Mesendoderm (in vitro differentiated cells): Measurements from ENCODE around the gene TAPBP.
"Not testable (repeated sequence)": the region's sequence is repeated elsewhere in the genome, so short reads cannot be mapped to it uniquely, and the experiment has no call there.

Experiments
- DNase-seq: peaks from one replicate; pipeline ENCODE4 v3.0.0; 2013
- H2AK5ac ChIP-seq: 2 replicates; pipeline ENCODE4 v1.6.1; 2013; ENCODE audit warnings: low read length, inconsistent platforms
- H2BK120ac ChIP-seq: 2 replicates; pipeline ENCODE4 v1.6.1; 2013; ENCODE audit warnings: low read depth, mild to moderate bottlenecking, low read length, moderate library complexity, mixed read lengths
- H2BK15ac ChIP-seq: replicated peaks from 2 replicates; pipeline ENCODE4 v1.6.1; 2013; ENCODE audit warnings: low read depth, mild to moderate bottlenecking, moderate library complexity
- H2BK5ac ChIP-seq: 2 replicates; pipeline ENCODE4 v1.6.1; 2013; ENCODE audit warnings: low read length, inconsistent platforms
- H3K18ac ChIP-seq: 2 replicates; pipeline ENCODE4 v1.6.1; 2013; ENCODE audit warnings: mild to moderate bottlenecking, low read length, mixed read lengths
- H3K23ac ChIP-seq: one replicate; pipeline ENCODE4 v1.6.1; 2013; ENCODE audit warnings: low read length
- H3K27ac ChIP-seq: 2 replicates; pipeline ENCODE4 v1.5.1; 2013; ENCODE audit warnings: low read depth, mild to moderate bottlenecking, inconsistent platforms, low read length, moderate library complexity
- H3K27me3 ChIP-seq: 2 replicates; pipeline ENCODE4 v1.6.1; 2013; ENCODE audit warnings: low read length, control low read depth, mild to moderate bottlenecking, inconsistent platforms; ENCODE audit not compliant: insufficient read depth, poor library complexity
- H3K36me3 ChIP-seq: 2 replicates; pipeline ENCODE4 v1.6.1; 2013; ENCODE audit warnings: low read length, inconsistent platforms; ENCODE audit not compliant: control insufficient read depth, insufficient read depth
- H3K4ac ChIP-seq: one replicate; pipeline ENCODE4 v1.6.1; 2013; ENCODE audit warnings: low read depth, mild to moderate bottlenecking, low read length, moderate library complexity
- H3K4me1 ChIP-seq: 2 replicates; pipeline ENCODE4 v1.6.1; 2013; ENCODE audit warnings: low read depth, low read length, inconsistent platforms; ENCODE audit not compliant: control insufficient read depth
- H3K4me2 ChIP-seq: 2 replicates; pipeline ENCODE4 v1.6.1; 2013; ENCODE audit warnings: low read length
- H3K4me3 ChIP-seq: 2 replicates; pipeline ENCODE4 v1.5.1; 2013; ENCODE audit warnings: mild to moderate bottlenecking, low read length
- H3K56ac ChIP-seq: one replicate; pipeline ENCODE4 v1.6.1; 2013; ENCODE audit warnings: low read length
- H3K79me1 ChIP-seq: 2 replicates; pipeline ENCODE4 v1.6.1; 2013; ENCODE audit warnings: low read length, inconsistent platforms
- H3K79me2 ChIP-seq: 2 replicates; pipeline ENCODE4 v1.6.1; 2013; ENCODE audit warnings: mild to moderate bottlenecking, low read length; ENCODE audit not compliant: control insufficient read depth, insufficient read depth
- H3K9ac ChIP-seq: 2 replicates; pipeline ENCODE4 v1.6.1; 2013; ENCODE audit warnings: low read length, inconsistent platforms
- H4K5ac ChIP-seq: one replicate; pipeline ENCODE4 v1.6.1; 2013; ENCODE audit warnings: low read length
- H4K8ac ChIP-seq: one replicate; pipeline ENCODE4 v1.6.1; 2013; ENCODE audit warnings: low read depth, mild to moderate bottlenecking, control low read depth, low read length, moderate library complexity
- WGBS: extraction: QIAGEN DNeasy Blood & Tissue Kit; methylation state at CpG from one replicate; pipeline ENCODE4 v1.1.7; 2013; ENCODE audit warnings: low lambda C conversion rate, missing lambda C conversion rate; ENCODE audit not compliant: insufficient coverage; ENCODE audit errors: extremely low coverage; 5-methylcytosine and 5-hydroxymethylcytosine counted together

TAPBP gene

DNA sequence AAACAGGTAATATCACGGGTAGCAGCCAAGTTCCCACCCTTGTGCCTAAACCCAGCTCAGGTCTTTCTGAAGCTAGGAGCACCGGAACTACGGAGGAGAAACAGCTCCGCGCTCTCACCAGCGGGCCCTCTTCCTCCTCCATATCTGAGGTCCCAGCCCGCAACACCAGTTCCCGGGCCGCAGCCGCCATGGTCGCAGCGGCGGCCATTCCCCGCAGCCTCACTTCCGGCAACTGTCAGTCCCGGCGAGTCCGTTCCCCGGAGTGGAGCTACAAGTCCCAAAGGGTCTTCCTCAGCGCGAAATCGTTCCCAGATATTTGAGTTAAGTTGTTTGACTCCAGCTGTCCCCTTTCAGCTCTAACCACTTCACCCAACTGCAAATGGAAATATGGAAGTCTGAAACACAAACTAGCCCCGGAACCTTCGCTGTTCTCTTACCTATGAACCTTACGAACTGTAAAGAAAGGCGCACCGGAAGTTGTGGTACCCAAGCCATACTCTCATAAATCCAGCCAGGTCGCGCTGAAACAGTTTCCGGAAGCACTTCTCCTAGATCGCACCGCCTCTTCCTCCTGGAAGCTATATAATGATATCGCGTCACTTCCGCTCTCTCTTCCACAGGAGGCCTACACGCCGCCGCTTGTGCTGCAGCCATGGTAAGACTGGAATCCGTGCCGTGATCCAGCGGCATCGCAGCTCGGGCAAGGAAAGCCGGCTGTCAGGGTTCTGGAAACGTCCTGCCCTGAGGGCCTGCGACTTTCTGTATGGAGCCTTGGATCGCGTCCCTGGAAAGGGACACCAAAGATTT is 42.2 kb downstream of the TAPBP start, which contains the start of the genes RPS18 and VPS52:
RPS18 (plus strand) TSS at position 608 of the 807 bp plus-strand sequence; CDS start at position 653, 45 bp downstream.
VPS52 (minus strand) TSS at position 409 of the 807 bp plus-strand sequence; CDS start at position 208, 201 bp downstream.
- Histone ChIP-seq H3K79me2 (peaks cover 37% of the 10 kb centered on the region), H3K4me1 (peaks cover 3% of the 10 kb centered on the region), H2BK120ac (no peak within 1 kb of the TSS), H3K18ac (peak within 1 kb of the TSS; percentile 85), H2BK15ac (no peak within 1 kb of the TSS), H3K79me1 (peaks cover 13% of the 10 kb centered on the region), H3K27ac (peak within 1 kb of the TSS; percentile 65), H3K9ac (peak within 1 kb of the TSS; percentile 100), H3K56ac (peak within 1 kb of the TSS; percentile 99), H3K36me3 (peaks cover 13% of the 10 kb centered on the region), H4K5ac (peak within 1 kb of the TSS; percentile 98), H2AK5ac (peak within 1 kb of the TSS; percentile 99), H3K4me3 (peak within 1 kb of the TSS; percentile 100), H3K23ac (peak within 1 kb of the TSS; percentile 94), H3K4ac (peak within 1 kb of the TSS; percentile 87), H2BK5ac (peak within 1 kb of the TSS; percentile 79), H3K4me2 (peak within 1 kb of the TSS; percentile 95), H3K27me3 (no peaks in the 10 kb centered on the region), H4K8ac (no peak within 1 kb of the TSS)
- DNase-seq, result peak; percentile 100
- no CpG with 5 or more reads among the region's 48 CpGs for WGBS

DNA sequence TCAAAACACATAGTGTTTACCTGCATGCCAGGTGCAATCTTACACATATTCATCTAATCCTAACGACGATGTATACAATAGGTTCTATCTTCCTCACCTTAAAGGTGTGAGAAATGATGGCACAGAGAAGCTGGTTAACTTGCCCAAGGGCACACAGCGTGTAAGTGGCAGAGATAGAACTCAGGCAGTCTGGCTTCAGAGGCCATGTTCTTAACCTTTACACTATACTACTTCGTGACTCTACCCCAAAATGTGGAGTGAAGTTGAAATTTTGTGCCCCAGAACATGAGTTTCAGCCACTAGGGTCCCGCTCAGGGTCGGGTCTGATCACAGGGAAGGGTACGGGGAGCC is 42.8 kb downstream of the TAPBP start:
- no CpG with 5 or more reads among the region's 7 CpGs for WGBS
- no peak overlapping the region for H4K8ac ChIP-seq
- no peak overlapping the region for H2BK120ac ChIP-seq
- peak overlapping the region; percentile 79 for H2BK5ac ChIP-seq
- H4K5ac ChIP-seq, result peak overlapping the region; percentile 98
- peak overlapping the region; percentile 85 for H3K18ac ChIP-seq
- peak overlapping the region; percentile 99 for H3K9ac ChIP-seq
- H3K4me3 ChIP-seq, result peak overlapping the region; percentile 99
- peak overlapping the region; percentile 64 for H3K4ac ChIP-seq
- peak overlapping the region; percentile 99 for H3K56ac ChIP-seq
- peaks cover 13% of the 10 kb centered on the region for H3K79me1 ChIP-seq
- H3K27ac ChIP-seq, result peak overlapping the region; percentile 49
- peak overlapping the region; percentile 95 for H3K4me2 ChIP-seq
- H2BK15ac ChIP-seq, result no peak overlapping the region
- H2AK5ac ChIP-seq, result peak overlapping the region; percentile 99
- H3K23ac ChIP-seq, result peak overlapping the region; percentile 34
- H3K4me1 ChIP-seq, result peaks cover 3% of the 10 kb centered on the region
- H3K27me3 ChIP-seq, result no peaks in the 10 kb centered on the region
- peaks cover 37% of the 10 kb centered on the region for H3K79me2 ChIP-seq
- no peak for DNase-seq
- peaks cover 12% of the 10 kb centered on the region for H3K36me3 ChIP-seq

DNA sequence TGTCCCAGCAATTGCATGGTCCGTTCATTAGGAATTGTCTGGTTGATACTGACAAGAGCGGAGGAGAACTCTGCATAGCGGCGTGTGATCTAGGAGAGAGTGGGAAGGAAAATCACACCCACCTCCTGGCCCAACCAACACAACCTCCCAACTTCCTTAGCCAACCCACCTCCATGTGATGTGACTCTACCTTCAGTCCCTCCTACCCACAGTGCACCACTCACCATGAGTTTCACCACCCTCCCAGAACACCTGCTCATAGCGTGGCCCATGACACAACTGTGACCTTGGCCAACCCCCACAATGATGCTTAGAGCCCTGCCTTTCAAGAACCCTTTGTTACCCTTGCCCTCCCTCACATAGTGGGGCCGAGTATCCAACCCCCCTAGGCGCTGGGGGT is 49.9 kb downstream of the TAPBP start:
- Histone ChIP-seq H4K8ac (no peak overlapping the region), H3K27ac (no peak overlapping the region), H3K4ac (no peak overlapping the region), H4K5ac (no peak overlapping the region), H3K4me2 (no peak overlapping the region), H3K4me1 (no peaks in the 10 kb centered on the region), H2BK5ac (no peak overlapping the region), H3K36me3 (peaks cover 4% of the 10 kb centered on the region), H3K56ac (no peak overlapping the region), H3K18ac (no peak overlapping the region), H3K9ac (no peak overlapping the region), H3K27me3 (no peaks in the 10 kb centered on the region), H3K79me1 (no peaks in the 10 kb centered on the region), H3K4me3 (no peak overlapping the region), H3K23ac (no peak overlapping the region), H3K79me2 (no peaks in the 10 kb centered on the region), H2AK5ac (no peak overlapping the region), H2BK120ac (no peak overlapping the region), H2BK15ac (no peak overlapping the region)
- DNase-seq, result no peak
- WGBS, result no CpG with 5 or more reads among the region's 7 CpGs

DNA sequence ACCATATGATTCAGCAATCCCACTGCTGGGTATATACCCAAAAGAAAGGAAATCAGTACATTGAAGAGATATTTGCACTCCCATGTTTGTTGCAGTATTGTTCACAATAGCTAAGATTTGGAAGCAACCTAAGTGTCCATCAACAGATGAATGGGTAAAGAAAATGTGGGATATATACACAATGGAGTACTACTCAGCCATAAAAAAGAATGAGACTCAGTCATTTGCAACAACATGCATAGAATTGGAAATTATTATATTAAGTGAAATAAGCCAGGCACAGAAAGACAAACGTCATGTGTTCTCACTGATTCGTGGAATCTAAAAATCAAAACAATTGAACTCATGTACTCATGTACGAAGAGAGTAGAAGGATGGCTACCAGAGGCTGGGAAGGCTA is 51.4 kb downstream of the TAPBP start:
- H2AK5ac ChIP-seq, H3K23ac ChIP-seq, H3K4me1 ChIP-seq, H3K4ac ChIP-seq, H3K79me2 ChIP-seq, H4K8ac ChIP-seq, H3K9ac ChIP-seq, H2BK120ac ChIP-seq, H4K5ac ChIP-seq, H3K36me3 ChIP-seq, H3K27me3 ChIP-seq, H3K18ac ChIP-seq, H2BK5ac ChIP-seq, H2BK15ac ChIP-seq, H3K27ac ChIP-seq, H3K56ac ChIP-seq, H3K4me2 ChIP-seq, DNase-seq, H3K4me3 ChIP-seq, H3K79me1 ChIP-seq: not testable (repeated sequence)
- WGBS, result no CpG with 5 or more reads among the region's 3 CpGs

DNA sequence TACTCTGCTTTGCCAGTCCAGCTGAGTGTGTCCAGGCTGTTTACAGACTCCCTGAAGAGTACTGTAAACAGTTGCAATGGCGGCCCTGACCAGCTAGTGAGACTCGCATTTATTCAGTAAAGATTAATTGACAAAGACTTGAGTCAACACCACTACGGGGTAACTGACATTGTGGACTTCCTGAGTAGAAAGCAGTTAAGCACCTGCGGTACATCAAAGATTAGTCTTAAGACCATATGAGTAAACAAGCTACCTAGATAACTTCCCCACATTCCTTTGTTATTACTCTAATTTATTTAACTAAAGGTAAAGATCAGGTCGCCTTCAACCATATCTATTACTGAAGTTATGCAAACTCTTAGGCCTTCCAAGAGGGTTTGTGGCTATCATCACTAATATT is 54.8 kb downstream of the TAPBP start:
- Histone ChIP-seq H2BK15ac (no peak overlapping the region), H3K23ac (no peak overlapping the region), H4K8ac (no peak overlapping the region)

More for the DNA sequence above, 54.8 kb downstream of the TAPBP start:
- H3K79me1 ChIP-seq, result no peaks in the 10 kb centered on the region
- no peak overlapping the region for H3K18ac ChIP-seq
- H3K56ac ChIP-seq, result no peak overlapping the region
- no peaks in the 10 kb centered on the region for H3K4me1 ChIP-seq
- no peak overlapping the region for H3K9ac ChIP-seq
- WGBS, result no CpG with 5 or more reads among the region's 5 CpGs
- H3K4me2 ChIP-seq, result no peak overlapping the region
- H2BK120ac ChIP-seq, result no peak overlapping the region
- no peak overlapping the region for H2BK5ac ChIP-seq
- no peak overlapping the region for H3K4ac ChIP-seq
- no peak overlapping the region for H2AK5ac ChIP-seq
- no peak for DNase-seq
- no peaks in the 10 kb centered on the region for H3K27me3 ChIP-seq
- H3K36me3 ChIP-seq, result peaks cover 2% of the 10 kb centered on the region
- H4K5ac ChIP-seq, result no peak overlapping the region
- H3K27ac ChIP-seq, result no peak overlapping the region
- H3K4me3 ChIP-seq, result no peak overlapping the region
- H3K79me2 ChIP-seq, result no peaks in the 10 kb centered on the region
